Urinary bladder (tissue), 4 donors: ENCODE results near the gene ESPL1. TPM values are rescaled to one million over a fixed set of nuclear protein-coding genes. Genes with fewer than 3 reads are reported as not detected.
A peak's percentile ranks its signal among the peaks of the same experiment; 100 is the strongest.

Experiments used
- DNase-seq: peaks from one replicate; pipeline ENCODE4 v3.0.0-alpha.2; 2015; ENCODE audit errors: extremely low spot score
- H3K27ac ChIP-seq: one replicate; pipeline ENCODE4 v1.5.1; 2013; ENCODE audit warnings: low read depth, mild to moderate bottlenecking, moderate library complexity
- H3K36me3 ChIP-seq: one replicate; pipeline ENCODE4 v1.6.1; 2013; ENCODE audit warnings: mild to moderate bottlenecking, moderate library complexity; ENCODE audit not compliant: insufficient read depth
- H3K4me1 ChIP-seq: one replicate; pipeline ENCODE4 v1.6.1; 2013; ENCODE audit warnings: mild to moderate bottlenecking, moderate library complexity; ENCODE audit not compliant: insufficient read depth
- H3K4me3 ChIP-seq: one replicate; pipeline ENCODE4 v1.5.1; 2013; ENCODE audit warnings: low read depth, low read length
- WGBS: extraction: QIAGEN DNeasy Blood & Tissue Kit; methylation state at CpG from one replicate; pipeline ENCODE4 v1.1.7; 2013; 5-methylcytosine and 5-hydroxymethylcytosine counted together
- polyA plus RNA-seq: library from polyadenylated mRNA; stranded (reverse); fragments of 200-250 nt; gene quantifications from one replicate; pipeline ENCODE4 v1.2.3, GENCODE V29; 2013
- total RNA-seq: library from RNA; depleted of rRNA; stranded (reverse); fragments of >200 nt; gene quantifications from one replicate; pipeline ENCODE4 v1.2.3, GENCODE V29; 2014
- donor health status: healthy with polysubstance abuse.
- donor health status: healthy.

ESPL1 gene
- total and polyA plus RNA-seq, 2 donors, result 0.33 to 4.5 TPM

GRCh38 chr12:53235164-53235563 is 32.9 kb upstream of the ESPL1 start:
- WGBS, result 72% methylated on average over 3 of the region's 3 CpGs
- no peak for DNase-seq
- H3K4me3 ChIP-seq, result no peak overlapping the region
- H3K36me3 ChIP-seq, result no peaks in the 10 kb centered on the region
- H3K27ac ChIP-seq, result no peak overlapping the region
- no peaks in the 10 kb centered on the region for H3K4me1 ChIP-seq

GRCh38 chr12:53235742-53236442 is 32.2 kb upstream of the ESPL1 start:
- H3K4me3 ChIP-seq, result no peak overlapping the region
- no peaks in the 10 kb centered on the region for H3K36me3 ChIP-seq
- H3K27ac ChIP-seq, result no peak overlapping the region
- H3K4me1 ChIP-seq, result no peaks in the 10 kb centered on the region
- no peak for DNase-seq
- WGBS, result 79% methylated on average over 9 of the region's 9 CpGs

- no peak overlapping the region for H3K27ac ChIP-seq
- no peaks in the 10 kb centered on the region for H3K36me3 ChIP-seq
- H3K4me1 ChIP-seq, result no peaks in the 10 kb centered on the region
- WGBS, result 84% methylated on average over 1 of the region's 1 CpG
- no peak overlapping the region for H3K4me3 ChIP-seq
- no peak for DNase-seq
Measured at GRCh38 chr12:53236443-53237111, 31.5 kb upstream of the ESPL1 start.

GRCh38 chr12:53239643-53240258 is 28.3 kb upstream of the ESPL1 start:
- WGBS, result 86% methylated on average over 10 of the region's 10 CpGs
- DNase-seq, result no peak
- no peaks in the 10 kb centered on the region for H3K4me1 ChIP-seq

GRCh38 chr12:53241623-53242412 is 26.3 kb upstream of the ESPL1 start:
- Histone ChIP-seq H3K4me1 (no peaks in the 10 kb centered on the region), H3K36me3 (no peaks in the 10 kb centered on the region), H3K27ac (no peak overlapping the region), H3K4me3 (no peak overlapping the region)
- WGBS, result 68% methylated on average over 11 of the region's 11 CpGs
- DNase-seq, result no peak

More at GRCh38 chr12:53239643-53240258, 28.3 kb upstream of the ESPL1 start:
- Histone ChIP-seq H3K4me3 (no peak overlapping the region), H3K27ac (no peak overlapping the region), H3K36me3 (no peaks in the 10 kb centered on the region)

- Histone ChIP-seq H3K4me1 (no peaks in the 10 kb centered on the region), H3K36me3 (no peaks in the 10 kb centered on the region), H3K4me3 (no peak overlapping the region), H3K27ac (no peak overlapping the region)
- WGBS, result 43% methylated on average over 1 of the region's 1 CpG
- no peak for DNase-seq
Measured at GRCh38 chr12:53244337-53244736, 23.8 kb upstream of the ESPL1 start.

GRCh38 chr12:53245286-53245685 is 22.8 kb upstream of the ESPL1 start:
- no peak for DNase-seq
- Histone ChIP-seq H3K36me3 (no peaks in the 10 kb centered on the region), H3K4me1 (no peaks in the 10 kb centered on the region), H3K27ac (no peak overlapping the region), H3K4me3 (no peak overlapping the region)
- 79% methylated on average over 3 of the region's 3 CpGs for WGBS

- H3K36me3 ChIP-seq, result no peaks in the 10 kb centered on the region
- peak overlapping the region; percentile 77 for H3K4me3 ChIP-seq
- H3K4me1 ChIP-seq, result no peaks in the 10 kb centered on the region
- no peak for DNase-seq
- peak overlapping the region; percentile 86 for H3K27ac ChIP-seq
- WGBS, result under 1% methylated on average over 51 of the region's 51 CpGs
Measured at GRCh38 chr12:53251477-53252348, 16.4 kb upstream of the ESPL1 start.

- no peaks in the 10 kb centered on the region for H3K4me1 ChIP-seq
- 6% methylated on average over 19 of the region's 19 CpGs for WGBS
- no peak for DNase-seq
- no peaks in the 10 kb centered on the region for H3K36me3 ChIP-seq
- peak overlapping the region; percentile 77 for H3K4me3 ChIP-seq
- peak overlapping the region; percentile 72 for H3K27ac ChIP-seq
Measured at GRCh38 chr12:53252349-53252916, 15.7 kb upstream of the ESPL1 start.

- Histone ChIP-seq H3K36me3 (no peaks in the 10 kb centered on the region), H3K27ac (no peak overlapping the region), H3K4me1 (no peaks in the 10 kb centered on the region), H3K4me3 (no peak overlapping the region)
- WGBS, result 90% methylated on average over 13 of the region's 13 CpGs
- no peak for DNase-seq
Measured at GRCh38 chr12:53253298-53253697, 14.8 kb upstream of the ESPL1 start.

GRCh38 chr12:53254816-53255545 is 13.1 kb upstream of the ESPL1 start:
- Histone ChIP-seq H3K36me3 (no peaks in the 10 kb centered on the region), H3K27ac (no peak overlapping the region), H3K4me3 (no peak overlapping the region), H3K4me1 (no peaks in the 10 kb centered on the region)
- no peak for DNase-seq
- 81% methylated on average over 1 of the region's 1 CpG for WGBS

- Histone ChIP-seq H3K4me3 (no peak overlapping the region), H3K4me1 (no peaks in the 10 kb centered on the region), H3K27ac (no peak overlapping the region), H3K36me3 (no peaks in the 10 kb centered on the region)
- 81% methylated on average over 3 of the region's 3 CpGs for WGBS
- no peak for DNase-seq
Measured at GRCh38 chr12:53255996-53256395, 12.1 kb upstream of the ESPL1 start.
